Loucy (cell line): Measurements from ENCODE around the gene OXCT1.
A peak's percentile ranks its signal among the peaks of the same experiment; 100 is the strongest.

Experiments used
- H2AFZ ChIP-seq: fragments of 200-600 bp; sonication (generic); 2 replicates; pipeline ENCODE4 v1.6.0; 2016; ENCODE audit warnings: antibody characterized with exemption, mild to moderate bottlenecking, low read length, moderate library complexity
- H3F3A ChIP-seq: fragments of 200-600 bp; 2 replicates; pipeline ENCODE4 v1.6.0; 2016; ENCODE audit warnings: antibody characterized with exemption, low read depth, mild to moderate bottlenecking
- H3K27me3 ChIP-seq: fragments of 200-600 bp; sonication (generic); 2 replicates; pipeline ENCODE4 v1.6.1; 2014; ENCODE audit warnings: low read length, mild to moderate bottlenecking; ENCODE audit not compliant: insufficient read depth, poor library complexity, severe bottlenecking
- H3K36me3 ChIP-seq: fragments of 200-600 bp; sonication (generic); 2 replicates; pipeline ENCODE4 v1.6.1; 2016; ENCODE audit warnings: low read length; ENCODE audit not compliant: insufficient read depth
- H3K4me1 ChIP-seq: fragments of 200-600 bp; sonication (generic); 2 replicates; pipeline ENCODE4 v1.5.1; 2014; ENCODE audit warnings: low read length, mild to moderate bottlenecking; ENCODE audit not compliant: insufficient read depth, poor library complexity, severe bottlenecking
- H3K4me2 ChIP-seq: fragments of 200-600 bp; sonication (generic); 2 replicates; pipeline ENCODE4 v1.6.0; 2014; ENCODE audit warnings: antibody characterized with exemption, low read length, low read depth, mild to moderate bottlenecking; ENCODE audit not compliant: poor library complexity, severe bottlenecking
- H3K4me3 ChIP-seq: fragments of 200-600 bp; sonication (generic); 2 replicates; pipeline ENCODE4 v1.5.1; 2014; ENCODE audit warnings: low read length, mild to moderate bottlenecking, mixed read lengths; ENCODE audit not compliant: poor library complexity, severe bottlenecking
- H3K79me2 ChIP-seq: fragments of 200-600 bp; sonication (generic); 2 replicates; pipeline ENCODE4 v1.6.1; 2014; ENCODE audit warnings: low read length; ENCODE audit not compliant: insufficient read depth
- H3K9ac ChIP-seq: fragments of 200-600 bp; sonication (generic); 2 replicates; pipeline ENCODE4 v1.6.0; 2014; ENCODE audit warnings: mild to moderate bottlenecking, low read depth, low read length, moderate library complexity; ENCODE audit not compliant: poor library complexity, severe bottlenecking
- H3K9me2 ChIP-seq: fragments of 200-600 bp; sonication (generic); replicated peaks from 2 replicates; pipeline ENCODE4 v1.6.1; 2016; ENCODE audit warnings: low read depth, low read length, mixed read lengths
- H3K9me3 ChIP-seq: fragments of 200-600 bp; sonication (generic); 2 replicates; pipeline ENCODE4 v1.6.1; 2014; ENCODE audit warnings: mild to moderate bottlenecking, antibody characterized with exemption, low read length, low read depth; ENCODE audit not compliant: insufficient read depth
- H4K20me1 ChIP-seq: fragments of 200-600 bp; sonication (generic); 2 replicates; pipeline ENCODE4 v1.6.0; 2014; ENCODE audit warnings: antibody characterized with exemption, low read length, mild to moderate bottlenecking; ENCODE audit not compliant: insufficient read depth, poor library complexity, severe bottlenecking
- EZH2phosphoT487 ChIP-seq: fragments of 200-600 bp; IDR thresholded peaks from 2 replicates; pipeline ENCODE4 v1.6.1; 2018; ENCODE audit warnings: antibody characterized with exemption, mild to moderate bottlenecking, moderate library complexity, borderline replicate concordance
- TF ChIP-seq, protein P1 (sequence below): fragments of 200-600 bp; sonication (generic); conservative IDR thresholded peaks from 2 replicates; pipeline ENCODE4 v1.5.1; 2014; ENCODE audit warnings: mild to moderate bottlenecking, antibody characterized with exemption, low read length

The OXCT1 gene

DNA sequence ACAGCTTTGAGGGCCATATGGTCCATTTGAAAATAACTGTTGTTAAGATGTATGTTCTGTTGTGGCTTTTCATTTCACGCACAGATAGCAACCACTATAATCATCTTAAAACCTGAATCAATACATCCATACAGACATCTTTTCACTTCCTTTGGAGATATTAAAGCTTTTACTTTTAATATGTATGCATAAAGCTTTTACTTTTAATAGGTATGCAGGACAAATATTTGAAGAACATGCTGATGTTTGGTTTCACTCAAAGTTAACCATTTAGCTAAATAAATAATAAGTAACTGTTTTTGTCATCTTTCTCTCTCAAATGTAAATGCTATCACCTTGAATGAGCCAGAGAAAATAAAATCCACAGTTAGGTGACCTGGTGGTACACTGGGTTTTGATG, 108.6 kb downstream of the OXCT1 start:
- Histone ChIP-seq H3K4me2 (no peak overlapping the region), H4K20me1 (no peaks in the 10 kb centered on the region), H3F3A (no peaks in the 10 kb centered on the region), H2AFZ (no peak overlapping the region), H3K9me2 (no peaks in the 10 kb centered on the region), H3K9me3 (no peaks in the 10 kb centered on the region), H3K27me3 (no peaks in the 10 kb centered on the region), H3K36me3 (peaks cover 50% of the 10 kb centered on the region; the same call in 1 of the 2 replicates), H3K4me1 (peaks cover 4% of the 10 kb centered on the region), H3K9ac (no peak overlapping the region), H3K79me2 (no peaks in the 10 kb centered on the region), H3K4me3 (no peak overlapping the region)
- TF ChIP-seq, protein P1, sequence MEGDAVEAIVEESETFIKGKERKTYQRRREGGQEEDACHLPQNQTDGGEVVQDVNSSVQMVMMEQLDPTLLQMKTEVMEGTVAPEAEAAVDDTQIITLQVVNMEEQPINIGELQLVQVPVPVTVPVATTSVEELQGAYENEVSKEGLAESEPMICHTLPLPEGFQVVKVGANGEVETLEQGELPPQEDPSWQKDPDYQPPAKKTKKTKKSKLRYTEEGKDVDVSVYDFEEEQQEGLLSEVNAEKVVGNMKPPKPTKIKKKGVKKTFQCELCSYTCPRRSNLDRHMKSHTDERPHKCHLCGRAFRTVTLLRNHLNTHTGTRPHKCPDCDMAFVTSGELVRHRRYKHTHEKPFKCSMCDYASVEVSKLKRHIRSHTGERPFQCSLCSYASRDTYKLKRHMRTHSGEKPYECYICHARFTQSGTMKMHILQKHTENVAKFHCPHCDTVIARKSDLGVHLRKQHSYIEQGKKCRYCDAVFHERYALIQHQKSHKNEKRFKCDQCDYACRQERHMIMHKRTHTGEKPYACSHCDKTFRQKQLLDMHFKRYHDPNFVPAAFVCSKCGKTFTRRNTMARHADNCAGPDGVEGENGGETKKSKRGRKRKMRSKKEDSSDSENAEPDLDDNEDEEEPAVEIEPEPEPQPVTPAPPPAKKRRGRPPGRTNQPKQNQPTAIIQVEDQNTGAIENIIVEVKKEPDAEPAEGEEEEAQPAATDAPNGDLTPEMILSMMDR: no peak
- TF ChIP-seq EZH2phosphoT487: no peak

DNA sequence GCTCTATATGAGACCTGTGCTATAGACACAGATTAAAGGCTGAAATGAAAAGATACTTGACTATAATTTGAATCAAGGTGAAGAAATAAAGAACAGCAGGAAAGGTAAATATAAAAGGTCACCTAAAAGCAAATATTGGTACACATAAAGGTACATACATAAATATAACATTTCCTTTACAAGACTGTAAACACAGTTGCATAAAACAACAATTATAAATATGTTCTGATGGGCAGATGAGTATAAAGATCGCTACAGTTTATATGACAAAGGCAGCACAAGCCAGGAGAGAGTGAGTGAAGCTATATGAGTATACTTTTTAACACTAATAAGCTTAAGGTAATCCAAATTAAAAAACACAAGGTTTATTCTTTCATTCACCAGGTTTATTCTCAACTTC, 114.5 kb downstream of the OXCT1 start:
- no peaks in the 10 kb centered on the region for H3K27me3 ChIP-seq
- peak overlapping the region; percentile 10 for H3K4me2 ChIP-seq
- no peak overlapping the region for H2AFZ ChIP-seq
- H3K79me2 ChIP-seq: no peaks in the 10 kb centered on the region
- H3K9me3 ChIP-seq: no peaks in the 10 kb centered on the region
- peaks cover 40% of the 10 kb centered on the region; the same call in 1 of the 2 replicates for H3K36me3 ChIP-seq
- H3K4me3 ChIP-seq: no peak overlapping the region
- no peaks in the 10 kb centered on the region for H3F3A ChIP-seq
- H3K9me2 ChIP-seq: no peaks in the 10 kb centered on the region
- H4K20me1 ChIP-seq: no peaks in the 10 kb centered on the region
- peaks cover 7% of the 10 kb centered on the region for H3K4me1 ChIP-seq
- H3K9ac ChIP-seq: no peak overlapping the region
- TF ChIP-seq EZH2phosphoT487: no peak
- TF ChIP-seq, protein P1: no peak

DNA sequence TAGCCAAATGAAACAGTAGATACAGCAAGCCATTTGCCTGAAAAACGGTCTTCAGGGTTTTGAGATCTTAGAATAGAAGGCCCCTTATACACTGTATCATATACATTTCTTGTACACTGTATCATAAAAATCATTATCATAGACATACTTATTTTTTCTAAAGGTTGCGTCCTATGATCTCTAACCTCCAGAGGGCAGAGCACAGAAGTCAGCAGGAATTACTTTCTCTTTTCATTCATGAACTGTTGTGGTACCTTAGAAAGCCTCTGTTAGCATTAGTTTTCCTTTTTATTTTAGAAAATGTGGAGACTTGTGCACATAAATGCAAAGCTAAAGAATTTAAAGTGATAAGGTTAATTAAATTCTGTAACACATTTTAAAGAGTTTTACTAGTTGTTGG, 115.4 kb downstream of the OXCT1 start:
- H3K36me3 ChIP-seq: peaks cover 34% of the 10 kb centered on the region; the same call in 1 of the 2 replicates
- H3K27me3 ChIP-seq: no peaks in the 10 kb centered on the region
- no peak overlapping the region for H2AFZ ChIP-seq
- TF ChIP-seq EZH2phosphoT487: no peak
- TF ChIP-seq, protein P1: peak; percentile 56
- H4K20me1 ChIP-seq: no peaks in the 10 kb centered on the region
- no peak overlapping the region for H3K9ac ChIP-seq
- H3K9me2 ChIP-seq: no peaks in the 10 kb centered on the region
- no peaks in the 10 kb centered on the region for H3K79me2 ChIP-seq
- no peaks in the 10 kb centered on the region for H3F3A ChIP-seq
- H3K4me1 ChIP-seq: peaks cover 7% of the 10 kb centered on the region
- no peak overlapping the region for H3K4me3 ChIP-seq
- H3K9me3 ChIP-seq: no peaks in the 10 kb centered on the region
- H3K4me2 ChIP-seq: peak overlapping the region; percentile 10
